NCI-H1694 treated with DMSO at 0.1 percent for 48 hours (cell line): ENCODE data around the gene BMPR1B.

Experiments used
- DNase-seq: peaks from one replicate; lab custom pipeline; 2025; lab: John Stamatoyannopoulos, UW

The BMPR1B gene

DNA sequence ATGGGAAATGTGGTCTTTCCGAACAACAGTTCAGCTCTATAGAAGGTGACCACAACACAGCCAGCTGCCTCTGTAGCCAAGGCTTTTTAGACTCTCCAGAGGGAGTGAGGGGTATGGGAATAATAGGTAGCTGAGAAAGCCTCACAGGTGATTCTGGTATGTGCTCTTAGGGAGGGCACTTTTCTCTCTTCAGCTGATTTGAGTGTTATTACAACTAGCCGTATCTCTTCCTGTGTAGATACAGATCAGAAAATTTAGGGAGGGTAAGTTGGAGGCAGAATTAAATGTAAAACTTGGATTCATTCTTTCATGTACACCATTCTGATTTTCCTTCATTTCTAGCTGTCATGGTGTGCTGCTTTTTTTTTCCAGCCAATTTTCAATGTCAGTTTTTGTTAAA lies 154.9 kb downstream of the BMPR1B start:
- DNase-seq, result no peak

DNA sequence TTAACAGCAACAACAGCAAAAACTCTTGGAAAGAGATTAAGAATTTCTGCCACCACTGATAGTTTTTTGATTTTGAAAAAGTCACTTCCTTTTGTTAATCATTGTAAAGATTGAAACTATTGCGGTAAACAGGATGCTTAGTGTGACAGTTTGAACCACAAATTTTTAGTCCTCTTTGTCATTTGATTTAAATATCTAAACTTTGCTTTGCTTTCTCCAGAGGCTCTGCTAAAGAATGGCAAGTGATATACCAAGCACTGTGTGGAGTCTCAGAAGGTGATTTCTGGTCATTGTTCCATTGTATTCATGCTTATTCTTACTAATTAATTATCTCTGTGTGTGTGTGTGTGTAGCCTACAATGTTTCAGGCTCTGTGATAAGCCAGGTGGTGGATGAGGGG lies 155.6 kb downstream of the BMPR1B start:
- DNase-seq, result no peak

DNA sequence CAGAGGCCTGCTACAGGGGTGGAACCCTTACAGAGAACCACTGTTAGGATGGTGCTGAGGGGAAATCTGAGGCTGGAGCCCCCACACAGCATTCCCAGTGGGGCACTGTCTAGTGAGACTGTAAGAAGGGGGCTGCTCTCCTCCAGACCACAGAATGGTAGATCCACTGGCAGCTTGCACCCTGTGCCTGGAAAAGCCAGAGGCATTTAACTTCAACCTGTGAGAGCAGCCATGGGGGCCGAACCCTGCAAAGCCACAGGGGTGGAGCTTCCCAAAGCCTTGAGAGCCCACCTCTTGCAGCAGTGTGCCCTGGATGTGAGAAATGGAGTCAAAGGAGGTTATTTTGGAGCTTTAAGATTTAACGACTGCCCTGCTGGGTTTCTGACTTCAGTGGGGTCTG lies 159.4 kb downstream of the BMPR1B start:
- no peak for DNase-seq

DNA sequence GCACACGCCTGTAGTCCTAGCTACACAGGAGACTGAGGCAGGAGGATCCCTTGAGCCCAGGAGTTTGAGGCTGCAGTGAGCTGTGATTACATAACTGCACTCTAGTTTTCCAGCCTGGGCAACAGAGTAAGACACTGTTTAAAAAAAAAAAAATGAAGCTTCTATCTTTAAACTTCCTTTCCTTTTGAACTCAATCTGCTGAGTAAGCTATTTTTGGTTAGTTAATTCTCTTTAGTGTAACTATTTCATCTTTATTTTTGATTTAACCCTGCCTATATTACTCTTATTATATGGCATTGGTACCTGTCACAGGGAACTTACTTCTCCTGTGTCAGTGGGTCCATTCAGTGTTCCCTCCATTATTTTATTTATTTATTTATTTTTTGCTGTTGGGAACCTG lies 160.8 kb downstream of the BMPR1B start:
- no peak for DNase-seq

GRCh38 chr4:94920369-94920768 lies 162.6 kb downstream of the BMPR1B start:
- DNase-seq, result no peak

DNA sequence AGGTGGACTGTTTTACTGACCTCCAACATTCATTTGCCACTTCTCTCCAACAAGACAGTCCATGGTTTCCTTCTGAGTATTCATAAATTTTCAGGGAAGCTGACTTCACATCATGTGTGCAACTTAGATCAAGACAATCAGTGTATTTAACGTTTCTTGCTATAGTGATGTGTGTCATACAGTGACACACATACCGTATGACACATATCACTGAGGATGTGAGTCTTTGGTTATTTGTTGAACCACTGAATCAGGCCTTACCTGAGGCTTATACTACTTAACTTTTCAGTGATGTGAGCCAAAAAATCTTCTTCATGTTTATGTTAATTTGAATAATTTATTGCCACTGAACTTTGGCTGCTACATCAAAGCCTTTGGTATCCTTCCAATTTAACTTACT lies 166.8 kb downstream of the BMPR1B start:
- no peak for DNase-seq

DNA sequence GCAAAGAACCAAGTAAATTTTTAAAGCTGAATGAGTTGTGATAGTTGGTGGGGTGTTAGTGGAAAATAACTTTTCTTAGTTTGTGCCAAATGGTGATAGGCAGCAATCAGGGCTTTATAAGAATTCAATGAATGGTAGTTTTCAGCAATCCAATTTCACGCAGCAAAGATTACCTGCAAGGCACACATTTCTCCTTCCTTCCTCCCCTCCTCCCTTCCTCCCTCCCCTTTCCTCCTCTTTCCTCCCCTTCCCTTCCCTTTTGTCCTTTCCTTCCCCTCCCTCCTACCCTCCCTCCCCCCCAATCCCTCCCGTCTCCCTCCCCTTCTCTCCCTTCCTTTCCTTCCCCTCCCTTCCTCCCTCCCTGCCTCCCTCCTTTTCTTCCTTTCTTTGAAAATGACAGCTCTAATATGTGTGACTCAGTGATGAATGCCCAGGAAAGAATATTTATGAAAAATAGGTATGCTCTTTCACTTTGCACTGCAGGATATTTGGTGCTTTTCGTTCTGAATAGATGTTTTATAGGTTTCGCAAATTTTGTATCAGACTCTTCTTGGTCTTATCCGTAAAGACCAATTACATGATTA lies 168.1 kb downstream of the BMPR1B start:
- no peak for DNase-seq

DNA sequence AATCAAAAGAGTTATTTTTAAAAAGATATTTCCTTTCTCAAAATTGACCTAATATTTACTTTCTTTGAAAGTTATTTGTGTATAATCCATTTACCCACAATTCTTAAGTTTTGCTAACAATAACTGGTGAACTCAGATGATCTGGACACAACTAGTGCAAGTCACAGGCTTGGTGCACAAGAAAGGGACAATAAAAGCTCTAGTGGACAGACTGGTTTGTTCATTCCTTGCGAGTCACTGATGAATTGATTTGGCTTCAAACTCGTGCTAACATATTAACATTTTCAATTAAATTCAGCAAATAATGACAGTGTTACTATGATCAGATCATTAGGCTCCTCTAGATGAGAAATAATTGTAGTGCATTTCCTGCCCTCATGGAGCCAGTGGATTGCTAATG lies 169.2 kb downstream of the BMPR1B start:
- DNase-seq, result no peak

DNA sequence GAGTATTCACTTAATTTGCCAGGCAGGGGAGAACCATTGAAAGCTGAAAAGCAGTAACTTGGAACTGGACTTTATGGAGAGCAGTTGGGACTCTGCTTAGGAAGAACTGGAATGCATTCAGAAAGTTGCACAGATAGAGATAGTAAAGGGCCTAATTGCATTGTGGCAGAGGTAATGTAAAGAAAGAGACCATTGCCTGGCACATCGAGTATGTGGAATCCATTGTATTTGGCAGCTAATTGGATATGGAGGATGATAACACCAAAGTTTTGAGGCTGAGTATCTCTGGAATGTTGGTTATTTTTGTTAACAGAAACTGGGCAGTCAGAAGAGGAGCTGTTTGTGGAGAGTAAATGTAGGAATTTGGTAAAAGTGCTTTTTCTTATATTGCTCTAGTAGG lies 169.9 kb downstream of the BMPR1B start:
- DNase-seq, result no peak

DNA sequence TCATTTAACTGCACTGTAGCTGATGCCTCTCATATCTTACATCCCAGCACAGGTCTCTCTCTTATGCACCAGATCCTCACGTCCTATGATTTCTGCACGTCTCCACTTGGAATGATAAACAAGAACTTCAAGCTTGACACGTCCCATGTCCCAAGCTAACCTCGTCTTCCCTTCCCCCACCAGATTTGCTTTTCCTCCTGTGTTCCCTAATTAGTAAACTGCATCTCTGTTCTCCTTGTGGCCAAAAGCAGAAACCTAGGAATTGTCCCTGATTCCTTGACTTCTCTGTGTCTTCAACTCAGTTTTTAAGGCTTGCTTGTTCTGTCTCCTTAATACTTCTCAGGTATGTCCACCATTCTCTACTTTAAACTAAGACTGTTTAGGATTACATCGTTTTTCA lies 171.9 kb downstream of the BMPR1B start:
- no peak for DNase-seq

DNA sequence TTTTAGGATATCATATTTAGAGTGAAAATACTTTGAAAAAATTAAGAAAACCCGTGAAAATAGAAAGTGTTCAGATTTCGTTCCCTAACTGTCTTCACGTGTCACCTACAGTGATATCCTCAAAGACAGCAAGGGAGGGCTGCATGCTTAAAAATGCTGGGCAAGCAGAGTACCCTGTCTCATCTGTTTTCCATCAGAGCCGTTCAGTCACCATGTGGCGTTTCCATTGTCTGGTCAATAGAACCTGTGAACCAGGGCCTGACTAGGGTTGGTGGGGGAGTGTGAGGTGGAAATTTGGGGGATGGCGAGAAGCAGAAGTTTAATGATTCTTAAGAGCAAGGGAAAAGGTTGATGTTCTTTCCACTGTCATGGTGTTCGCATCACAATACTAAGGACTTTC lies 173.9 kb downstream of the BMPR1B start:
- no peak for DNase-seq

- no peak for DNase-seq
These were observed 174.6 kb downstream of the BMPR1B start for GRCh38 chr4:94932366-94932765.

DNA sequence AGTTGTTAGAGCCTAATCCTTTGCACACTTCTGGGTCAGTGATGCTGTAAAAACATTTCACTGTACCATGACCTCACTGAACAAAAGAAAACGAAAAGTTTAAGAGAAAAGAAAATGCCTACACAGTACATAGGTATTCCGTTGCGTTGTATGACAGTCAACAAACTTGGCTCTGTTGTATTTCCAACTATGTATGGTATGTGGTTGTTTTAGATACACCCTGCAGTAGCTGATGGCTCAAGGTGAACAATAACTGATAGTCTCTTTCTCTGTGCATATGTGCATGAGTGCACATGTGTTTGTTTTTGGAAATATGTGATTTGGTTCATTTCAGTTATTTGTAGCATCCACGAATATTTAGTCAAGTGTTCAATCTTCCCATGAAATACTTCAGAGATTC lies 176.0 kb downstream of the BMPR1B start:
- DNase-seq, result no peak

GRCh38 chr4:94934201-94934600 lies 176.4 kb downstream of the BMPR1B start:
- DNase-seq, result no peak

GRCh38 chr4:94934864-94935263 lies 177.1 kb downstream of the BMPR1B start:
- no peak for DNase-seq

GRCh38 chr4:94936854-94937253 lies 179.1 kb downstream of the BMPR1B start:
- DNase-seq, result no peak

- no peak for DNase-seq
These were observed 182.2 kb downstream of the BMPR1B start for GRCh38 chr4:94939791-94940519.

DNA sequence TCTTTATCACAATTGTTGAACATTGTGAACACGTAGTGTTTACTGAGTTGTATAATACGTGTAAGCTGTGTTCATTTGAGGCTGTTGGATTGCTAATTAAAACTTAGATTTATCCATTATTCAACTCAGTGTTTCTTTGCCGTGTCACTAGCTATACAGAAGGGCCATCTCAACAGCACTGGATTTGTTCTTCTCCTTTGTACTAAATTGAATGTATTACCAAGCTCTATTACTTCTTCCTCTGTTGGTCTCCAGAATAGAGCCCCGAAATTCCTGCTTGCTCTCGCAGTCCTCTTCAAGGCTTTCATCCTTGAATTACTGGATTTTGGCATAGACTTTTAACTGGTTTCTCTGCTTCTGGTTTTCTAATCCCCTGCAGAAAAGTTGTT lies 182.8 kb downstream of the BMPR1B start:
- no peak for DNase-seq

DNA sequence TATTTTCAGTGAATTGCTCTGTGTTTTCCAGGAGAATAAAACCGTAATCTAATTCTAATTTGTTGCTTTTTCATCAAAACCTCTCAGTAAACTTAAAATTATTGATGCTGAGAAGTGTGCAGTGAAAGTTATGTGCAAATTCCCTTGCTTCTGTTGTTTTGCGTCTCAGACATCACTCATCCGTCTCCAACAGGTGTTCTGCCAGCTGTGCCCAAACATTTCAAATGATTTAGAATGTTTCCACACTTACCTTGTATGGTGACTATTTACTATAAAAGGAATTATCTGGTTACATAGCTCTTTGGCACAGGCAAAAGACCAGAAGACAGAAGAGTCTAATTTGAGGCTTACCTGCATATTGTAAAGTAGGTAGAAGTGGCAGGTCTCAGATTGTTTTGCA lies 184.0 kb downstream of the BMPR1B start:
- DNase-seq, result no peak

- DNase-seq, result no peak
These were observed 187.0 kb downstream of the BMPR1B start for GRCh38 chr4:94944726-94945125.

- no peak for DNase-seq
These were observed 189.9 kb downstream of the BMPR1B start for GRCh38 chr4:94947681-94948108.

- no peak for DNase-seq
These were observed 196.5 kb downstream of the BMPR1B start for GRCh38 chr4:94954251-94954650.

GRCh38 chr4:94957030-94957429 lies 199.3 kb downstream of the BMPR1B start:
- no peak for DNase-seq

DNA sequence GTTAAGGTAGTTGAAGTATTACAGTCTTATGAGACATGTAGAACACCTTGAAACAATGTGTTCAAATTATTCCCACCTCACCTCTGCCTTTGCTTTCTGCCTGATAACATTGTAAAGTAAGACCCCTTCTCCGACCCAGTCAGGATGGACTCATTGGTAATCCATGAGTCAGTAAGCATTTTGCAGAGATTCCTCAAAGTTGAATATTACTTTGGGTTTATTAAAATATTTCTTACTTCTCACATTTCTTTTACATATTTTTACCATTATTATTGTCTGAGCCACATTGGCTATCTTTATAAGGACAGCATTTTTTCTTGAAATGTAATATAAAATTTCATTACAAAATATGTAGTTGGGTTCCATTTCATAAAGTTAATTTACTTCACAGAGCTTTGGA lies 201.6 kb downstream of the BMPR1B start:
- no peak for DNase-seq
